ENCODE data around the gene MRGPRF.
A peak's percentile ranks its signal among the peaks of the same experiment; 100 is the strongest.
"Not testable (repeated sequence)": the region's sequence is repeated elsewhere in the genome, so short reads cannot be mapped to it uniquely, and the experiment has no call there.

Gene MRGPRF

GRCh38 chr11:69002110-69002569, 10.9 kb downstream of the MRGPRF start:
- no peak for DNase-seq

GRCh38 chr11:69001243-69002081, 11.6 kb downstream of the MRGPRF start:
- DNase-seq = no peak

- no peak for DNase-seq
Observed at GRCh38 chr11:69000831-69001242, 12.2 kb downstream of the MRGPRF start.

GRCh38 chr11:69000391-69000790, 12.7 kb downstream of the MRGPRF start:
- DNase-seq = no peak

- not testable (repeated sequence) for DNase-seq
Observed at GRCh38 chr11:68999748-69000355, 13.2 kb downstream of the MRGPRF start.

- DNase-seq = peak in 1 of 2 donors; percentile 6
Observed at GRCh38 chr11:68999093-68999747, 13.8 kb downstream of the MRGPRF start.

- no peak for DNase-seq
Observed at GRCh38 chr11:68998390-68998911, 14.6 kb downstream of the MRGPRF start.

- no peak for DNase-seq
Observed at GRCh38 chr11:68997995-68998348, 15.1 kb downstream of the MRGPRF start.

- no peak for DNase-seq
Observed at GRCh38 chr11:68997124-68997994, 15.7 kb downstream of the MRGPRF start.

GRCh38 chr11:68996376-68997123, 16.5 kb downstream of the MRGPRF start:
- DNase-seq = no peak

GRCh38 chr11:68994894-68995285, 18.2 kb downstream of the MRGPRF start:
- no peak for DNase-seq

GRCh38 chr11:68994161-68994893, 18.7 kb downstream of the MRGPRF start:
- DNase-seq = no peak

- no peak for DNase-seq
Observed at GRCh38 chr11:68993546-68993945, 19.5 kb downstream of the MRGPRF start.

- DNase-seq = no peak
Observed at GRCh38 chr11:68992743-68993255, 20.2 kb downstream of the MRGPRF start.

- DNase-seq = no peak
Observed at GRCh38 chr11:68990995-68991780, 21.9 kb downstream of the MRGPRF start.

- DNase-seq = no peak
Observed at GRCh38 chr11:68989936-68990606, 23.0 kb downstream of the MRGPRF start.

- no peak for DNase-seq
Observed at GRCh38 chr11:68988491-68988890, 24.6 kb downstream of the MRGPRF start.

- DNase-seq = no peak
Observed at GRCh38 chr11:68987211-68987610, 25.8 kb downstream of the MRGPRF start.

- DNase-seq = no peak
Observed at GRCh38 chr11:68983801-68984200, 29.2 kb downstream of the MRGPRF start.
